ENCODE results near the gene SYNE2. TPM values are rescaled to one million over a fixed set of nuclear protein-coding genes. Genes with fewer than 3 reads are reported as not detected.

SYNE2 gene
- total and polyA plus RNA-seq, 4 donors: 26.9 to 208 (median 67.9) TPM

- no peak for TF ChIP-seq CTCF (IDR thresholded peaks at IDR 0.05; ENCODE audit: control extremely low read depth, extremely low read depth)
- Histone ChIP-seq H3K27ac (ENCODE audit: low read depth in 1 of 2, low read length in 1 of 2) (peak overlapping the region in 1 of 2 donors; percentile 30), H3K36me3 (ENCODE audit: control insufficient read depth in 4 of 4, insufficient read depth in 4 of 4, low read length in 4 of 4) (no peaks in the 10 kb centered on the region), H3K4me3 (no peak overlapping the region), H3K9me3 (ENCODE audit: control insufficient read depth in 4 of 4, insufficient read depth in 3 of 4, low read length in 3 of 4) (no peaks in the 10 kb centered on the region), H3K4me1 (ENCODE audit: control insufficient read depth in 5 of 5, insufficient read depth in 5 of 5, low read length in 5 of 5) (peaks cover 5 to 18% (median 9%) of the 10 kb centered on the region in 5 donors), H3K9ac (ENCODE audit: insufficient read depth in 1 of 2, low read length in 2 of 2) (no peak overlapping the region), H3K27me3 (ENCODE audit: control insufficient read depth in 3 of 3, insufficient read depth in 3 of 3, low read length in 2 of 3) (peaks cover 0 to 6% (median 0%) of the 10 kb centered on the region in 3 donors)
- ATAC-seq (ENCODE audit: insufficient read depth, low FRiP score) (no peak), DNase-seq (no peak)
- WGBS, 2 donors: 84 to 87% methylated on average over 4 of the region's 4 CpGs
Measured at GRCh38 chr14:63855281-63855680, 2.5 kb downstream of the SYNE2 start.

- WGBS, 2 donors: 79 to 89% methylated on average over 3 of the region's 3 CpGs
- TF ChIP-seq CTCF (IDR thresholded peaks at IDR 0.05; ENCODE audit: control extremely low read depth, extremely low read depth): no peak
Measured at GRCh38 chr14:63857466-63858030, 4.7 kb downstream of the SYNE2 start.

GRCh38 chr14:63860146-63860545 lies 7.3 kb downstream of the SYNE2 start:
- Histone ChIP-seq H3K9ac (ENCODE audit: insufficient read depth in 1 of 2, low read length in 2 of 2) (no peak overlapping the region), H3K4me3 (no peak overlapping the region), H3K27me3 (ENCODE audit: control insufficient read depth in 3 of 3, insufficient read depth in 3 of 3, low read length in 2 of 3) (no peaks in the 10 kb centered on the region), H3K4me1 (ENCODE audit: control insufficient read depth in 5 of 5, insufficient read depth in 5 of 5, low read length in 5 of 5) (peaks cover 3 to 19% (median 8%) of the 10 kb centered on the region in 5 donors), H3K36me3 (ENCODE audit: control insufficient read depth in 4 of 4, insufficient read depth in 4 of 4, low read length in 4 of 4) (no peaks in the 10 kb centered on the region), H3K9me3 (ENCODE audit: control insufficient read depth in 4 of 4, insufficient read depth in 3 of 4, low read length in 3 of 4) (peaks cover 0 to 2% (median 0%) of the 10 kb centered on the region in 4 donors), H3K27ac (ENCODE audit: low read depth in 1 of 2, low read length in 1 of 2) (no peak overlapping the region)
- DNase-seq (no peak), ATAC-seq (ENCODE audit: insufficient read depth, low FRiP score) (no peak)
- WGBS, 2 donors: 14 to 33% methylated on average over 1 of the region's 1 CpG
- TF ChIP-seq CTCF (IDR thresholded peaks at IDR 0.05; ENCODE audit: control extremely low read depth, extremely low read depth): no peak

More at GRCh38 chr14:63857466-63858030, 4.7 kb downstream of the SYNE2 start:
- DNase-seq (no peak), ATAC-seq (ENCODE audit: insufficient read depth, low FRiP score) (no peak)
- Histone ChIP-seq H3K36me3 (ENCODE audit: control insufficient read depth in 4 of 4, insufficient read depth in 4 of 4, low read length in 4 of 4) (no peaks in the 10 kb centered on the region), H3K9ac (ENCODE audit: insufficient read depth in 1 of 2, low read length in 2 of 2) (no peak overlapping the region), H3K27ac (ENCODE audit: low read depth in 1 of 2, low read length in 1 of 2) (no peak overlapping the region), H3K4me3 (no peak overlapping the region), H3K9me3 (ENCODE audit: control insufficient read depth in 4 of 4, insufficient read depth in 3 of 4, low read length in 3 of 4) (peaks cover 0 to 2% (median 0%) of the 10 kb centered on the region in 4 donors), H3K27me3 (ENCODE audit: control insufficient read depth in 3 of 3, insufficient read depth in 3 of 3, low read length in 2 of 3) (no peaks in the 10 kb centered on the region), H3K4me1 (ENCODE audit: control insufficient read depth in 5 of 5, insufficient read depth in 5 of 5, low read length in 5 of 5) (peaks cover 5 to 22% (median 9%) of the 10 kb centered on the region in 5 donors)

GRCh38 chr14:63862163-63862562 lies 9.4 kb downstream of the SYNE2 start:
- Histone ChIP-seq H3K36me3 (ENCODE audit: control insufficient read depth in 4 of 4, insufficient read depth in 4 of 4, low read length in 4 of 4) (no peaks in the 10 kb centered on the region), H3K4me3 (no peak overlapping the region), H3K27me3 (ENCODE audit: control insufficient read depth in 3 of 3, insufficient read depth in 3 of 3, low read length in 2 of 3) (no peaks in the 10 kb centered on the region), H3K9me3 (ENCODE audit: control insufficient read depth in 4 of 4, insufficient read depth in 3 of 4, low read length in 3 of 4) (peaks cover 0 to 2% (median 0%) of the 10 kb centered on the region in 4 donors), H3K27ac (ENCODE audit: low read depth in 1 of 2, low read length in 1 of 2) (no peak overlapping the region), H3K4me1 (ENCODE audit: control insufficient read depth in 5 of 5, insufficient read depth in 5 of 5, low read length in 5 of 5) (peaks cover 0 to 8% (median 0%) of the 10 kb centered on the region in 5 donors), H3K9ac (ENCODE audit: insufficient read depth in 1 of 2, low read length in 2 of 2) (no peak overlapping the region)
- WGBS, 2 donors: 90% methylated on average over 8 of the region's 8 CpGs
- DNase-seq (no peak), ATAC-seq (ENCODE audit: insufficient read depth, low FRiP score) (no peak)
- no peak for TF ChIP-seq CTCF (IDR thresholded peaks at IDR 0.05; ENCODE audit: control extremely low read depth, extremely low read depth)

Data from lung (tissue), 12 donors.